DMS114 treated with DMSO at 0.1 percent for 48 hours (cell line): ENCODE measurements around the gene CTAGE8.
"Not testable (repeated sequence)": the region's sequence is repeated elsewhere in the genome, so short reads cannot be mapped to it uniquely, and the experiment has no call there.

ENCODE experiments used
- DNase-seq: peaks from one replicate; lab custom pipeline; 2025; ENCODE audit not compliant: unreplicated experiment; lab: John Stamatoyannopoulos, UW

CTAGE8 gene

GRCh38 chr7:144256112-144256511, 13.0 kb downstream of the CTAGE8 start:
- no peak for DNase-seq

- no peak for DNase-seq
Observed at GRCh38 chr7:144255471-144255897, 13.6 kb downstream of the CTAGE8 start.

DNA sequence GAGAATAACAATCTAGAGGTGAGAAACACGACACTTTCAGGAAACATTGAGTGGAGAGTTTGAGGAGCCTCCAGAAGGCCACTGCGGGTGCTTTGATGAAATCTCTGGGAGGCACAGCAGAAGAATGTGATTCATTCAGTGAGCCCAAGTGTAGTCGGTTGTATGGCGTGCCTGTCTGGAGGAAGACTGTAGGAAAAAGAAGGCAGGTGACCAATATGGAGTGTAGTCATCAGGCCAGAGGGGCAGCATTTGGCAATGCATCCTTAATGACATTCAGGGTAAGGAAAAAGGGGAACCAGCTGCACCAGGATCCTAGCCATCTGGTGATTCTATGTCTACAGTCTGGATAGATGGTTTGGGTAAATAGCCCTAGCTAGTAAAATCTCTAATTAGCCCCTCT, 16.8 kb downstream of the CTAGE8 start:
- not testable (repeated sequence) for DNase-seq

DNA sequence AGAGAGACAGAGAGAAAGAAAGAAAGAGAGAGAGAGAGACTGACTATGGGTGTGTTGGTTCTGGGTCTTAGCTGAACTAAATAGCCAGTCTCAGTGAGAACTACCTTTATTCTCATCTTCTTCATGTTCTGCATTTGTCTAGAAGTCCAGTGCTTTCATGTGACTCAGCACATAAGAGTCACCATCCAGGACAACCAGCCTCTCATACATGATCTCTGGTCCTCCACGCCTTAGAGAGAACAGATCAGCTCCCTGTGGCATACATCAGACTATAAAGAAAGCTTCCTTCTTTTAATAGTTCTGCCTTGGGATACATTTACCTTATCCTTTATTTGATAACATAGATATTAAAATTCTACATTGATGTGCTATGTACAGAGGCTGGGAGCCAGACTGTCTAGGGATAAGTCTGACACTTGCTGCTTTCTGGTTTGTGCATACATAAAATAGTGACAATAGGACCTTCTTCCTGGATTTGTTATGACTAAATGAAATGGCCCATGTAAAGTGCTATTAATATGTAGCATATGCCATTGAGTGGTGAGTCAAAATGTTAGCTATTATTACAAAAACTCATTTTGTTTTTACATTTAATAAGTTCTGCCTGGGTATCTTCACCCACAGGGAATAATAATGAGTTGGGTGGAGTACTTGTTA, 21.3 kb downstream of the CTAGE8 start:
- DNase-seq, result not testable (repeated sequence)

DNA sequence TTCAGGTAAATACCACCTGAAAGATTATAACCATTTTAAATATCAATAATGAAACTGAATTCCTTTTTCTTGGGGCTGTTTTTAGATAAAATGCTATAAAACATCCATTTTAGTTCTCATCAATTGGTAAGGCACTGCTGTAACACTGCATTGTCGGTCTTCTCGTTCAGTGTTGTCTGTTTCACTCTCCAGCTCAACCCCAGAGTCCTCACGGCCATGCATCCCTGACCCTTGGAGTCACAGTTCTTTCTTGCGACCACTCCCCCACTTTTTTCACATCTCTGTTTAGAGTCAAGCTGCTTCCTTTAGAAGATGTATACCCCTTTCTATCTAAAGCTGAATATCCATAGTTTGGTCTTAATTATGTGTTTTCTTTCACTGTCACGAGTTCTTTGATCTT, 22.1 kb downstream of the CTAGE8 start:
- DNase-seq, result not testable (repeated sequence)

DNA sequence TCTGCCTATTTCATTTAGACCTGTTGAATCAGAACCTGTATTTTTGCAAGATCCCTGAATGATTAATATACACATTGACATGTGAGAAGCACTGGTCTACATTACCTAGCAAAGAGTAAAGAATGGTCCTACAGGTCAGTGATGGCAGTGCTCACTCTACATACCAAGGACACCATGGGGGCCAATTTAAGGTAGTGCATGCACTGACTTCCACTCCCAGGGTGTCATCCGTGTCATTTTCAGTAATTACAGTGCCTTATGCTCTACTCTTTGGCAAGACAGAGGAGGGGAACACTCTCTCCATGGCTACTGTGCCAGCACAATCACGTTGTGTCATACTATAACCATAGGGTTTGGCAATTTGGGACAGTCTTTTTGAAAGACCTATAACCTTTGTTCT, 23.7 kb downstream of the CTAGE8 start:
- DNase-seq, result not testable (repeated sequence)

DNA sequence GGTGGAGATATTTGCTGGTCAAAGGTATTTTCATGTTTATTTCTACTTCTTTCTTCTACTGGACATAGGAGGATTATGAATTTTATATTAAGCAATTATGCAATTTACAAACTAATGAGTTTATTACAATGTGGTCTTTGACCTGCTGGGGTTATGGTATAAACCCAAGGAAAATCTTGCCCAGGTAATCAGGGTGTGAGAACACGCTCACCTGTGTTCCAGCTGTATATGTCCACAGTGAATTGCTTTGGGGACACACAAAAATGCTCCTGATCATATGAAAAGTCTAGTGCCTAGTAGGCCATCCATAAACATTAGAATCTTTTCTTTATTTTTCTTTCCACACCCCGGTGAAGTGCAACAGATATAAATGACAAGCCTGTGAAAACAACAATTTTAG, 29.7 kb downstream of the CTAGE8 start, which contains the start of gene OR2A42:
Gene OR2A42, minus strand, starts transcription at position 241 of the 400 bp plus-strand sequence. CDS start 6,762 bp downstream, outside the sequence.
- not testable (repeated sequence) for DNase-seq

GRCh38 chr7:144238530-144239082, 30.5 kb downstream of the CTAGE8 start:
- DNase-seq, result not testable (repeated sequence)

DNA sequence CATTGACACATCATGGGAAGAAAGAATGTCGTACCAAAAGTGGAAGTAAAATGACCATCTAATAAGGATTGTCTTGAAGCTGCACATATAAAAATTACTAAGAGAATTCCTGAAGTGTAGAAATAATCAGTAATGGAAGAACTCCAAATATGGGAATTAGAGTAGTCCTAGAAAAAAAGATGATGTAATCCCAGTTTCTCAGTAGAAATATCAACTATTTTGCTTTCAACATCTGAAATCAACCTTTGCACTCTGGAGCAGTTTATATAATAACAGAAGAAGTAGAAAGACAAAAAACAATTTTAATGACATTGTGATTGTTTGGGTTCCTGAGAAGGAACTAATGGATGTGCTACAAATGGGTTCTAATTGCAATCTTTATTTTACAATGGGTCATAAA, 36.0 kb downstream of the CTAGE8 start:
- DNase-seq, result not testable (repeated sequence)

- not testable (repeated sequence) for DNase-seq
Observed at GRCh38 chr7:144231027-144231426, 38.1 kb downstream of the CTAGE8 start.

DNA sequence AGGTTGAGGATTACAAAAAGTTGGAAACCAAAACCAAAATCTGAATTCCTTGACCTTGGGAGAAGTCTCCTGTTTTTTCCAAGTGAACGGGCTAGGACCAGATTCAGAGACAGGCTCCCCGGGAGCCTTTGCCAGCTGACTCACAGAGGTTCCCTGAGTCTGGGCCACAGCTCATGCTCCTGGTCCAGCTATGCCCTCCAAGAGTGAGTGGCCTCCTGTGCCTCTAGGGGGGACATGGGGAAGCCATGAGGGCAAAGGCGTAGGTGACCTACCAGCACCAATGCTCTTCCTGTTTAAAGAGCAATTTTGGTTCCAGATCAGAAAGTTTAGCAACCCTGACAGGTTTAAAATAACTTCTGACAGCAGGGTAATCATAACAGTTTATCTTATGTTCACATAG, 40.3 kb downstream of the CTAGE8 start:
- not testable (repeated sequence) for DNase-seq

GRCh38 chr7:144226866-144227265, 42.2 kb downstream of the CTAGE8 start:
- not testable (repeated sequence) for DNase-seq

GRCh38 chr7:144223675-144224074, 45.4 kb downstream of the CTAGE8 start:
- not testable (repeated sequence) for DNase-seq

DNA sequence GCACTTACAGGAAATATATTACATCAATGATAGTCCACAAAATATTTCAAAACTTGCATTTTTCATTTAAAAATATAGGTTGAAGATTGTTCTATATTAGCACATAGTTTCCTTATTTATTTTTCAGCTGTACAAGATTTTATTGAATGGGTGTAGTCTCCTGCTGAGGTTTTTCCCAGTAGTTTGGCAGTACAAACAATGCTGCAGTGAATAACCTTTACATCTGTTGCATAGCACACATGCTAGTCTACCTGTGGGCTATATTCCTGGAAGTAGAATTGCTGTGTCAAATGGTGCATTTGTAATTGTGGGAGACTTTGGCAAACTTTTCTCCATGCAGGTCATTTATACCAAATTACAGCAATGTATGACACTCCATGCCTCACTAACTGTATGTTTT, 48.6 kb downstream of the CTAGE8 start:
- not testable (repeated sequence) for DNase-seq

- not testable (repeated sequence) for DNase-seq
Observed at GRCh38 chr7:144219149-144219548, 49.9 kb downstream of the CTAGE8 start.

DNA sequence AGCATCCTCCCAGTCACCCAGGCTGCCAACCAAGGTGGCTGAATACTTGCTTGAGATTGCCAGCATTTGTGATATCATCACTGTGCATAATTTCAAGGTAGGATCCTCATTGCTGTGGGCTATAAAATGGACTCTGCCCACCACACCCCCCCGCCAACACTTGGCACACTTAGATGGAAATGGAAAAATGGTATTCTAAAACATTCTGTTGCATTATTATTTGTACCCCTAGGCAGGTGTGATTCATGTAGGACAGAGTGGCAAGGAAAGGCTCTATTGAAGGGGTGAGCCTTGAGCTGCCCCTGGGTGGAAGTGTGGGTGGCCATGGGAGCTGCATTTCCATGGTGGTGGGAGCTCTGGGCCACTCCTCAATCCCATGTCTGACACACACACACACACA, 50.5 kb downstream of the CTAGE8 start:
- DNase-seq, result not testable (repeated sequence)

DNA sequence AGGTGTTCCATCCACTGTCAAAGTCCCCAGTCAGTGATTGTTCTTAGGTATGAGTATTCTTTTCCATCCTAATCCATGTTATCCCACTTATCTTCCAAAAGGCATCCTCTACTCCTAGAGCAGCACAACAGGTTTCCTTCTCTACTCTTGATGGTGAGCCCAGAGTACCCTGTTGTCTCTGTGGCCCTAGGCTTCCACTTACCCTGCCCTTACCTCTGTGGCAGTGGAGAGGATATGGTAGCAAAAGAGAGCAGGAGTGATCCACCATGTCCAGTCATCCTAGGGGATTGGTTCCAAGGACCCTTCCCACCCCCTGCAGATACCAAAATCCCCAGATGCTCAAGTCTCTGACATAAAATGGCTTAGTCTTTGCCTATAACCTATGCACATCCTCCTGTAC, 51.9 kb downstream of the CTAGE8 start:
- not testable (repeated sequence) for DNase-seq
